Limb (tissue), 2 donors: ENCODE data around the gene TOLLIP.
A peak's percentile ranks its signal among the peaks of the same experiment; 100 is the strongest.

Source experiments
- DNase-seq, 2 donors: peaks; one replicate each; pipeline ENCODE4 v3.0.0-alpha.2; 2016; ENCODE audit errors: extremely low spot score in 2 of 2

TOLLIP gene

GRCh38 chr11:1232883-1233321 lies 76.5 kb downstream of the TOLLIP start:
- DNase-seq, result no peak

GRCh38 chr11:1232021-1232882 lies 77.2 kb downstream of the TOLLIP start:
- no peak for DNase-seq

- peak in 1 of 2 donors; percentile 32 for DNase-seq
These were observed 77.9 kb downstream of the TOLLIP start for GRCh38 chr11:1231396-1232020.

- peak in 1 of 2 donors; percentile 29 for DNase-seq
These were observed 78.7 kb downstream of the TOLLIP start for GRCh38 chr11:1230456-1231395.

GRCh38 chr11:1230121-1230455 lies 79.3 kb downstream of the TOLLIP start:
- no peak for DNase-seq

DNA sequence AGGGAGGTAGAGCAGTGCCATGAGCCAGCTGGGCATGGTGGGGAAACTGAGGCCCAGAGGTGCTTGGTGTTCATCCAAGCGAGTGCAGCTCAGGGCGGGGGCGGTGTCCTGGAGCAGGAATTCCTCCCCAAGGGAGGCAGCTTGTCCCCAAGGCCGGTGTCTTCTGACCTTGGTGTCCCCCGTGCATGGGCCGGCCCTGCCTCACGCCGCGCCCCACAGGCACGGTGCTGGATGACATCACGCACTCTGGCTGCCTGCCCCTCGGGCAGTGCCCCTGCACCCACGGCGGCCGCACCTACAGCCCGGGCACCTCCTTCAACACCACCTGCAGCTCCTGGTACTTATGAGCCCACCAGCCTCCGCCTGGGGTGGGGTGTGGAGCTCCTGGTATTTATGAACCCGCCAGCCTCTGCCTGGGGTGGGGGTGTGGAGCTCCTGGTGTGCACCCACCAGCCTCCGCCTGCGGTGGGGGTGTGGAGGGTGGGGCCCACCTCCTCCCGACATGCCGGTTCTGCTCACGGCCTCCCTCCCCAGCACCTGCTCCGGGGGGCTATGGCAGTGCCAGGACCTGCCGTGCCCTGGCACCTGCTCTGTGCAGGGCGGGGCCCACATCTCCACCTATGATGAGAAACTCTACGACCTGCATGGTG lies 79.8 kb downstream of the TOLLIP start:
- no peak for DNase-seq

GRCh38 chr11:1228921-1229451 lies 80.4 kb downstream of the TOLLIP start:
- DNase-seq, result peak in 1 of 2 donors; percentile 26

GRCh38 chr11:1228101-1228821 lies 81.2 kb downstream of the TOLLIP start:
- DNase-seq, result peak in 1 of 2 donors; percentile 24

- DNase-seq, result no peak
These were observed 81.8 kb downstream of the TOLLIP start for GRCh38 chr11:1227551-1228100.

DNA sequence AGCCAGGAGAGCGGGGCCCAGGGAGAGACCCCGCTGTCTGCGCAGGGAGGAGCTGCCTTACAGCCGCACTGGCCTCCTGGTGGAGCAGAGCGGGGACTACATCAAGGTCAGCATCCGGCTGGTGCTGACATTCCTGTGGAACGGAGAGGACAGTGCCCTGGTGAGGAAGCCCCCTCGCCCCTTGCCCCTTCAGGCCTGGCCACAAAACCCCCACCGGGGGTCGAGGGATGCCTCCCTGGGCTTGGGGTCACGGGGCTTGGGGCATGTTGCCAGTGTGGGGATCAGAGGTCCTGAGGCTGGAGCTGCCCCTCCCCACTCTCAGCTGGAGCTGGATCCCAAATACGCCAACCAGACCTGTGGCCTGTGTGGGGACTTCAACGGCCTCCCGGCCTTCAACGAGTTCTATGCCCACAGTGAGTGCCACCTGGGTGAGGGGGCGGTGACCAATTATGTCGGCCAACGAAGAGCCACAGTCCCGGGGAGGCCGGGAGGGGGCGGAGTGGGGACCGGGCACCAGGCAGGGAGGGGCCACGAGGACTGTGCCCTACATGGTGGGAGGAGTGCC lies 82.4 kb downstream of the TOLLIP start:
- DNase-seq, result peak in 1 of 2 donors; percentile 40

GRCh38 chr11:1226226-1226985 lies 83.0 kb downstream of the TOLLIP start:
- DNase-seq, result peak in 1 of 2 donors; percentile 33

- peak in 1 of 2 donors; percentile 32 for DNase-seq
These were observed 83.8 kb downstream of the TOLLIP start for GRCh38 chr11:1225386-1226225.

DNA sequence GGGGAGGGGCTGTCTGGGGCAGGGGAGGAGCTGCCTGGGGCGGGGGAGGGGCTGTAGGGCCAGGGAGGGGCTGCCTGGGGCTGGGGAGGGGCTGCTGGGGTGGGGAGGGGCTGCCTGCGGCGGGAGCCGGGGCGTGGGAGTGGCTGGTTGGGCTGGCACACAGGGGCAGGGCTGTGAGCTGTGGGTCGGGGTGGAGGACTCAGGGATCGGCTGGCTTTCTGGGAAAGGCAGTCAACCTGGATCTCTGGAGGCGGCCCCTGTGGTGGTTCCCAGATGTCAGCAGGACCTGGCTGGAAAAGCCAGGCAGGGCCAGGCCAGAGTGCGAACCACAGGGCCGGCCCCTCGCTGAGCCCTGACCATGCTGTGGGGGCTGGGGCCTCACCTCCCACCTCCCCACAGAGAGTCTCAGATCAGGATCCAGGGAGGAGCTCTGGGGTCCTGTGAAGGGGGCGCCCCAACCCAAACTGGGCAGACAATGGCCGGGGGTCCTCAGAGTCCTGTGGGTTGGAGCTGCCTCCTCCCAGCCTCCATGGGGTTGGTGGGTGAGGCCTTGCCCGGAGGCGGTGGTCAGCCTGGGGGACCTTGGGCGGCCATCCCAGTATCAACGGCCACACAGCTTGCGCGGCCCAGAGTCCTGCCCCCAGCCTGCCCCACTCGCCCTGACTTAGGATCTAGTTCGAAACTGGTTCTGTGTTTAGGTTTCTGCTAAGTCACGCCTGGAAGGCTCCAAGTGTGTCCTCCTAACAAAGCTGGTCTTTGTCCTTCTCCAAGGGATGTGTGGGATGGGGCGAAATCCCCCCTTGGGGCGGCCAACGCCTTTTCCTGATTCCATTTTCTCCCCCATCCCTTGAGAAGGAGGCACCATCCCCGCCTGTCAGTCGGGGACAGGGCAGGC lies 84.7 kb downstream of the TOLLIP start:
- DNase-seq, result peak in 1 of 2 donors; percentile 60
